Measurements from ENCODE around the gene CDH4.

The CDH4 gene

GRCh38 chr20:61835791-61836350, 583.8 kb downstream of the CDH4 start:
- no peak overlapping the region for H3K4me3 ChIP-seq (replicated peaks in 1 of 2; ENCODE audit: low read depth in 2 of 2, low read length in 2 of 2)
- no peak for TF ChIP-seq CTCF (IDR thresholded peaks at IDR 0.05; ENCODE audit: low read depth, low read length)
- no peak for DNase-seq (ENCODE audit: low read depth in 2 of 2)

GRCh38 chr20:61837200-61837599, 585.1 kb downstream of the CDH4 start:
- no peak for TF ChIP-seq CTCF (IDR thresholded peaks at IDR 0.05; ENCODE audit: low read depth, low read length)
- no peak overlapping the region for H3K4me3 ChIP-seq (replicated peaks in 1 of 2; ENCODE audit: low read depth in 2 of 2, low read length in 2 of 2)
- DNase-seq (ENCODE audit: low read depth in 2 of 2): no peak

- TF ChIP-seq CTCF (IDR thresholded peaks at IDR 0.05; ENCODE audit: low read depth, low read length): no peak
- H3K4me3 ChIP-seq (replicated peaks in 1 of 2; ENCODE audit: low read depth in 2 of 2, low read length in 2 of 2): no peak overlapping the region
These were observed 587.3 kb downstream of the CDH4 start for GRCh38 chr20:61839223-61839911.

GRCh38 chr20:61839912-61840778, 588.1 kb downstream of the CDH4 start:
- DNase-seq (ENCODE audit: low read depth in 2 of 2): no peak
- no peak for TF ChIP-seq CTCF (IDR thresholded peaks at IDR 0.05; ENCODE audit: low read depth, low read length)
- no peak overlapping the region for H3K4me3 ChIP-seq (replicated peaks in 1 of 2; ENCODE audit: low read depth in 2 of 2, low read length in 2 of 2)

More at GRCh38 chr20:61839223-61839911, 587.3 kb downstream of the CDH4 start:
- no peak for DNase-seq (ENCODE audit: low read depth in 2 of 2)

- no peak for DNase-seq (ENCODE audit: low read depth in 2 of 2)
- H3K4me3 ChIP-seq (replicated peaks in 1 of 2; ENCODE audit: low read depth in 2 of 2, low read length in 2 of 2): no peak overlapping the region
- no peak for TF ChIP-seq CTCF (IDR thresholded peaks at IDR 0.05; ENCODE audit: low read depth, low read length)
These were observed 588.9 kb downstream of the CDH4 start for GRCh38 chr20:61840779-61841455.

- no peak for DNase-seq (ENCODE audit: low read depth in 2 of 2)
- no peak for TF ChIP-seq CTCF (IDR thresholded peaks at IDR 0.05; ENCODE audit: low read depth, low read length)
- H3K4me3 ChIP-seq (replicated peaks in 1 of 2; ENCODE audit: low read depth in 2 of 2, low read length in 2 of 2): no peak overlapping the region
These were observed 589.5 kb downstream of the CDH4 start for GRCh38 chr20:61841551-61841950.
